GM04504 (cell line): ENCODE measurements around the gene TTC14.
"Not testable (repeated sequence)": the region's sequence is repeated elsewhere in the genome, so short reads cannot be mapped to it uniquely, and the experiment has no call there.

ENCODE experiments used
- DNase-seq: peaks from one replicate; pipeline ENCODE4 v3.0.0-alpha.2; 2012; ENCODE audit warnings: low read depth

TTC14 gene

GRCh38 chr3:180601688-180602666 lies at the start of gene TTC14:
Gene TTC14, plus strand, starts transcription at chr3:180602163. Its CDS starts 99 bp downstream, at chr3:180602262.
- peak; percentile 88 for DNase-seq

- DNase-seq = no peak
These were observed 38.6 kb upstream of the TTC14 start for GRCh38 chr3:180563406-180563805.

GRCh38 chr3:180564676-180565075 lies 37.3 kb upstream of the TTC14 start:
- DNase-seq = no peak

- no peak for DNase-seq
These were observed 31.7 kb upstream of the TTC14 start for GRCh38 chr3:180570238-180570637.

- no peak for DNase-seq
These were observed 29.9 kb upstream of the TTC14 start for GRCh38 chr3:180571831-180572598.

GRCh38 chr3:180575571-180575970 lies 26.4 kb upstream of the TTC14 start:
- no peak for DNase-seq

- no peak for DNase-seq
These were observed 21.0 kb upstream of the TTC14 start for GRCh38 chr3:180580934-180581333.

- no peak for DNase-seq
These were observed 11.6 kb upstream of the TTC14 start for GRCh38 chr3:180590396-180590795.

- DNase-seq = not testable (repeated sequence)
These were observed 8.3 kb upstream of the TTC14 start for GRCh38 chr3:180593631-180594030.

GRCh38 chr3:180594631-180595558 lies 7.1 kb upstream of the TTC14 start:
- peak; percentile 10 for DNase-seq

GRCh38 chr3:180595559-180595935 lies 6.4 kb upstream of the TTC14 start:
- DNase-seq = no peak

- no peak for DNase-seq
These were observed 1.5 kb upstream of the TTC14 start for GRCh38 chr3:180600473-180600872.

- no peak for DNase-seq
These were observed 9.0 kb downstream of the TTC14 start for GRCh38 chr3:180611006-180611405.

GRCh38 chr3:180612364-180612763 lies 10.4 kb downstream of the TTC14 start:
- DNase-seq = no peak

- DNase-seq = no peak
These were observed 14.0 kb downstream of the TTC14 start for GRCh38 chr3:180615954-180616353.

GRCh38 chr3:180617049-180617448 lies 15.1 kb downstream of the TTC14 start:
- DNase-seq = no peak

- DNase-seq = not testable (repeated sequence)
These were observed 16.6 kb downstream of the TTC14 start for GRCh38 chr3:180618563-180618962.

GRCh38 chr3:180619723-180620122 lies 17.8 kb downstream of the TTC14 start:
- no peak for DNase-seq

- DNase-seq = no peak
These were observed 22.8 kb downstream of the TTC14 start for GRCh38 chr3:180624714-180625113.

- DNase-seq = no peak
These were observed 24.9 kb downstream of the TTC14 start for GRCh38 chr3:180626844-180627243.

GRCh38 chr3:180630371-180630770 lies 28.4 kb downstream of the TTC14 start:
- no peak for DNase-seq

- DNase-seq = no peak
These were observed 29.4 kb downstream of the TTC14 start for GRCh38 chr3:180631317-180631716.
